ENCODE data around the gene GSN.

GSN gene

DNA sequence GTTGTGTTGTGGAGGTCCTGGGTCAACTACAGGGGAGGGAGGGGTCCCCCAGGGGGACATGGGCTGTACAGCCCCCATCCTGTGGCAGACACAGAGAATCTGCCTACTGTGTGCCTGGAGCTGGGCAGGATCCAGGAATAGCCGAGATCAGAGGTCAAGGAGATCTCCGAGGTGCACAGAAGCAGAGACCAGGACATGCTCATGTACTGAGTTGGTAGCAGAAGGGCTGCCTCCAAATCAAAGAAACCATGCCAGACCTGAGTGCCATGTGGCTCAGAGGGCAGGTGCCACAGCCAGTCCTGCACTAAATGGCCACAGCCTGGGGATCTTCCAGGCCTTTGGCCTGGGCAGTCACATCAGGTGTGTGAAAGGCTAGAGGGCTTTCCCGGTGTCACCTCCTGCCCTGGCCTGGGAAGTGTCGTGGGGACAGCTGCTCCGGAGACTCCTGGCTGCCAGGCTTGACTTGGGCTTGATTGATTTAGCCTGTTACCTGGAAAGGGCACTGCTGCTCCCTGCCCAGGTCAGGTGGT lies 27.8 kb downstream of the GSN start:
- no peak for TF ChIP-seq CTCF (IDR thresholded peaks at IDR 0.05; ENCODE audit: insufficient read depth, low read depth, low read length, missing control alignments)
- no peak for DNase-seq (ENCODE audit: low read depth)
- no peak overlapping the region for H3K4me3 ChIP-seq (ENCODE audit: low read length)

DNA sequence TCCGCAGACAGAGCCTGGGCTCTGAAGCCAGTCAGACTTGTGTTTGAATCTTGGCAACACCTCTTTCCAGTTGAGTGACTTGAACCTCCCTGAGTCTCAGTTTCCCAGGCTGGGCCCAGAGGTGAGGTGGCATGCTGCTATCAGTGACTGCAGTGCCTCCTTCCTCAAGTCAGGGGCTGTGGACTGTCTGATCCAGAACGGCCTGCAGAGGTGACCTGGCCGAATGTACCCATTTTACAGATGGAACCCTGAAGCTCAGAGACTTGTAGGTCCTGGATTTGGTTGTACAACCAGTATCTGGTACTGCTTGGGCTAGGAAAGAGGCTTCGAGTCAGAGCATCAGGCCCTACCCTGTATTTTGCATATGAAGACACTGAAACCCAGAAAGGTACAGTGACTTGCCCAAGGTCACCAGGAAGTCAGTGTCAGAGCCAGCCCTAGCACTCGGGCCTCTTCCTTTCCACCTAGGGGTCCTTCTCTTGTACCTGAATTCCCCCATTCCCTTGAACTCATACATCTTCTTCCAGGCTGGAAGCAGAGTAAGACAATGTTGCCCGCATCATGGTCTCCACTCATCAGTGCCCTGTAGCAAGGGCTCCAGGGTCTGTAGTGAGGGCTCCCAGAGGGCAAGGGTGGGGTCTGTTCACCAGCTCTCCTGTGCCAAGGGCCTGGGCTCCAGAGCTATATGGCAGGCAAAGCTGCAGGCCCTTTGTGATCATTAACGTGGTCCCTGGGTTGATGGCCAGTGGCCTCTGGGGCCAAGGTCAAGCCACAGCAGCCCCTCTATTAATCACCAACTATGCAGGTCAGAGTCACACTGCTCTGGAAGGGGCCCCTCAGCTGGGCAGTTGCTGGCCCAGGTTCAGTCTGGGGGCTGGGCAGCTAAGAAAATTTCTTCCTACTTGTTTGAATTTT lies 28.5 kb downstream of the GSN start:
- no peak overlapping the region for H3K4me3 ChIP-seq (ENCODE audit: low read length)
- DNase-seq (ENCODE audit: low read depth): no peak
- TF ChIP-seq CTCF (IDR thresholded peaks at IDR 0.05; ENCODE audit: insufficient read depth, low read depth, low read length, missing control alignments): no peak

DNA sequence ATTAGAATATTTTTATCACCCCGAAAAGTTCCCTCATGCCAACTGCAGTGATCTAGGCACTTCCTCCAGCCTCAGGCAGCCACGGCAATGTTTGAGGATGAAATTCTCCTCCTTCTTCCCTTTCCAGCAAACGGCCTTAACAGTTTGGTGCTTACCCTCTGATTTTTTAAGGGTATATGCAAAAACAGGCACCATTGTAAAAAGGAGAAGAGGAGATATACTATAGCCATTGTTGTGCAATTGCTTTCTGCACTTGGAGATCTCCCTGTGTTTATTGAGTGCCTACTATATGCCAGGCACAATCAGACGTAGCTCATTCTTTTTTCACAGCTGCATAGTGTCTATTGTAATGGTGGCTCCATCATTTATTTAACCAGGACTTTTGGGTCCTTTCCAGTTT lies 29.4 kb downstream of the GSN start:
- TF ChIP-seq CTCF (IDR thresholded peaks at IDR 0.05; ENCODE audit: insufficient read depth, low read depth, low read length, missing control alignments): no peak
- DNase-seq (ENCODE audit: low read depth): no peak
- H3K4me3 ChIP-seq (ENCODE audit: low read length): no peak overlapping the region

GRCh38 chr9:121298016-121298538 lies 30.1 kb downstream of the GSN start:
- no peak overlapping the region for H3K4me3 ChIP-seq (ENCODE audit: low read length)
- no peak for DNase-seq (ENCODE audit: low read depth)
- TF ChIP-seq CTCF (IDR thresholded peaks at IDR 0.05; ENCODE audit: insufficient read depth, low read depth, low read length, missing control alignments): no peak

DNA sequence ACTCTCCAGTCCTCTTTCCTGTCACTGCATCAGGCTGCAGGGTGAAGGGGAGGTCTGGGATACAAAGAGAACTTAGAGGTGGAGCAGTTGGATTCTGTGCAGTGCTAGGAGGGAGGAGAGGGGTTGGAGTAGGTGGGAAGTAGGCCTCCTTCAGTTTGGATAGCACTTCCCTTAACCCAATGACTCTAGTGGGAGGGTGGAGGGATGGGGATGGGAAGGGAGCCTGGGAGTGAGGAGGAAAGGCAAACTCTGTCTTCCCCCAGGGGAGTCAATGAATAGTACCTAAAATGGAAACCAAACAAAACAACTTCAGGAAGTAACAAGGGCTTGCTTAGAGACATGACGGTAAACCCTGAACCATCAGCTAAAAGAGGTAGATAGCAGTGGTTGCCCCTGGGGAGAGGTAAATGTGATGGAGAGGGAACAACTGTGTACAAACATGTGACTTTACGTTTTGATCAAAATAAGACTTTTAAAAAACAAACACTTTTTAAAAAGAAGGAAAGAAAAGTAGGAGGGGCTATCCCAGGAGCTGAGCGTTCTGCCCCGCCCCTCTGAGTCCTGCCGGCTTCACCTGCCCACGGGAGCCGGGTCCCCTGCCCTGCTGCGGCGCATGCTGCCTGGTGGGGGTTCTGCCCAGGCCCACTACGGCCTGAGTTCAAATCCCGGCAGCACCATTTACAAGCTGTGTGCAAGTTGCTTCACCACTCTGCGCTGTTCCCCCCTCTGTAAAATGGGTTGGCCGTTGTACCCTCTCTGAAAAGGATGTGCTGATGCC lies 30.9 kb downstream of the GSN start:
- TF ChIP-seq CTCF (IDR thresholded peaks at IDR 0.05; ENCODE audit: insufficient read depth, low read depth, low read length, missing control alignments): no peak
- DNase-seq (ENCODE audit: low read depth): no peak
- peak overlapping the region; percentile 46 for H3K4me3 ChIP-seq (ENCODE audit: low read length)

GRCh38 chr9:121299467-121300282 lies 31.7 kb downstream of the GSN start:
- TF ChIP-seq CTCF (IDR thresholded peaks at IDR 0.05; ENCODE audit: insufficient read depth, low read depth, low read length, missing control alignments): no peak
- peak overlapping the region; percentile 47 for H3K4me3 ChIP-seq (ENCODE audit: low read length)
- peak; percentile 29 for DNase-seq (ENCODE audit: low read depth)
